ENCODE measurements around the gene PDE4A.

Gene PDE4A

DNA sequence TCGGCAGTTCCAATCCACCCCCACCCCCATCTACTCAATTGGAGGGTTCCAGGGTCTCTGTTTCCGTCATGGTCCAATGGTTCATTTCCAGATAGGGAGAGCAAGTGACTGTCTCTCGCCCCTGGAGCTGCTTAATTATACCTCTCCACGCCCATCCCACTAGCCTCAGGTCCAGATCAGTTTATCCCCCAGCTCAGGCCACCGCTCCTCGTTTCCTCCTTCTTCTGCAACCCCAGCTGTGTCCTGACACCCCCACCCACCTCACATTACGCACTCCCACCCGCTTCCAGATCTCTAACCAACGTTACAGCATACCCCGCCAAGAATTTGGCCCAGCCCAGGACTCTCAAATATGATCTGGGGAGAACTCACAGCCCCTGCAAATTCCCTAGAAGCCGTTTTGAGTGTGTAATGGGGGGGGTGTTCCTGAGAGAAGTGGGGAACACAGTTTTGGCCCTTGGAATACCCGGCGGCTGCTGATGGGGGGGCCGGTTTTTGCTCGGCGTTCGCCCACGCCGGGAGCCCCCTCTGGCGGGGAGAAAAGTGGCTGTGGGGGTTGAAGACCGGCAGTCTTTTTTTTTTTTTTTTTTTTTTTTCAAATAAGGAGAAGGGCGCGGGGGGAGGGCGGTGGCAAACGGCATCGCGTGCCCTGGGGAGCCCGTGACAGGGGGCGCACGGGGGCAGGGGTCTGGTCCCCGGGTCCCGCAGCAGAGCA lies 1.7 kb upstream of the PDE4A start:
- no peak for ATAC-seq
- TF ChIP-seq ZNF8 (CRISPR knock-in tag; IDR thresholded peaks at IDR 0.05), result no peak
- TF ChIP-seq CSDC2 (CRISPR knock-in tag; IDR thresholded peaks at IDR 0.05), result no peak
- no peak for TF ChIP-seq CSRNP3 (CRISPR knock-in tag; IDR thresholded peaks at IDR 0.05)
- TF ChIP-seq SNAI2 (CRISPR knock-in tag; IDR thresholded peaks at IDR 0.05), result no peak
- TF ChIP-seq ISL1 (CRISPR knock-in tag; IDR thresholded peaks at IDR 0.05), result no peak
- TF ChIP-seq ZNF70 (CRISPR knock-in tag; IDR thresholded peaks at IDR 0.05), result no peak
- TF ChIP-seq TOX (CRISPR knock-in tag; IDR thresholded peaks at IDR 0.05; ENCODE audit: borderline replicate concordance), result no peak
- no peak for TF ChIP-seq TSHZ2 (CRISPR knock-in tag; IDR thresholded peaks at IDR 0.05)
- TF ChIP-seq PPARA (CRISPR knock-in tag; IDR thresholded peaks at IDR 0.05; ENCODE audit: borderline replicate concordance), result no peak
- TF ChIP-seq, protein P1, sequence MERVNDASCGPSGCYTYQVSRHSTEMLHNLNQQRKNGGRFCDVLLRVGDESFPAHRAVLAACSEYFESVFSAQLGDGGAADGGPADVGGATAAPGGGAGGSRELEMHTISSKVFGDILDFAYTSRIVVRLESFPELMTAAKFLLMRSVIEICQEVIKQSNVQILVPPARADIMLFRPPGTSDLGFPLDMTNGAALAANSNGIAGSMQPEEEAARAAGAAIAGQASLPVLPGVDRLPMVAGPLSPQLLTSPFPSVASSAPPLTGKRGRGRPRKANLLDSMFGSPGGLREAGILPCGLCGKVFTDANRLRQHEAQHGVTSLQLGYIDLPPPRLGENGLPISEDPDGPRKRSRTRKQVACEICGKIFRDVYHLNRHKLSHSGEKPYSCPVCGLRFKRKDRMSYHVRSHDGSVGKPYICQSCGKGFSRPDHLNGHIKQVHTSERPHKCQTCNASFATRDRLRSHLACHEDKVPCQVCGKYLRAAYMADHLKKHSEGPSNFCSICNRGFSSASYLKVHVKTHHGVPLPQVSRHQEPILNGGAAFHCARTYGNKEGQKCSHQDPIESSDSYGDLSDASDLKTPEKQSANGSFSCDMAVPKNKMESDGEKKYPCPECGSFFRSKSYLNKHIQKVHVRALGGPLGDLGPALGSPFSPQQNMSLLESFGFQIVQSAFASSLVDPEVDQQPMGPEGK (CRISPR knock-in tag; IDR thresholded peaks at IDR 0.05; ENCODE audit: borderline replicate concordance), result no peak
- no peak for TF ChIP-seq CREB5 (CRISPR knock-in tag; IDR thresholded peaks at IDR 0.05; ENCODE audit: low read depth)
- TF ChIP-seq TCF4 (CRISPR knock-in tag; IDR thresholded peaks at IDR 0.05; ENCODE audit: borderline replicate concordance), result no peak
- TF ChIP-seq POU6F1 (CRISPR knock-in tag; IDR thresholded peaks at IDR 0.05; ENCODE audit: borderline replicate concordance, low read depth), result no peak
- no peak for TF ChIP-seq RARB (CRISPR knock-in tag; IDR thresholded peaks at IDR 0.05)
- no peak for TF ChIP-seq BACH2 (CRISPR knock-in tag; IDR thresholded peaks at IDR 0.05; ENCODE audit: borderline replicate concordance)
- TF ChIP-seq ARNTL (CRISPR knock-in tag; IDR thresholded peaks at IDR 0.05; ENCODE audit: borderline replicate concordance, low read depth), result no peak
- no peak for TF ChIP-seq GLIS3 (CRISPR knock-in tag; IDR thresholded peaks at IDR 0.05)
- no peak for TF ChIP-seq ZC3H10 (CRISPR knock-in tag; IDR thresholded peaks at IDR 0.05)
- TF ChIP-seq ZFP3 (CRISPR knock-in tag; IDR thresholded peaks at IDR 0.05), result no peak

DNA sequence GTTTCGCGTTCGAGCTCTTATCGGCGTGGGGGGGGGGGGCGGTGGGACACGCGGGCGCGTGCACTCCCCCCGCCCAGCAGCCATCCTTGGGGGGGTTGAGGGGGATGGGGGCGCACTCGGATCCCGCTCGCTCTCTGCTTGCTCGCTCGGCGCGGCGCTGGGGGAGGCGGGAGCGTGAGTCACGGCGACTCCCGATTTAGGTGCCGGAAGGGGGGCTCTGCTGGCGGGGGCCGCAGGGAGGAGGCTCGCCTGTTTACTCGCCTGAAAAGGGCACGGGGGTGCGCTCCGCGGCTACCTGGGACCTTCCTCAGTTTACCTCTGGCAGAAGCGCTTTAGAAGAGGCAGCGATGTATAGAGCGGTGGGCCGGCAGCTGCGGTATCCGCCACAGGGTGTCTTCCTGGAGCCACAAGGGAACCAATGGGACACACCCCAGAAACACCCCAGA lies 1.1 kb upstream of the PDE4A start:
- no peak for TF ChIP-seq SNAI2 (CRISPR knock-in tag; IDR thresholded peaks at IDR 0.05)
- no peak for ATAC-seq

DNA sequence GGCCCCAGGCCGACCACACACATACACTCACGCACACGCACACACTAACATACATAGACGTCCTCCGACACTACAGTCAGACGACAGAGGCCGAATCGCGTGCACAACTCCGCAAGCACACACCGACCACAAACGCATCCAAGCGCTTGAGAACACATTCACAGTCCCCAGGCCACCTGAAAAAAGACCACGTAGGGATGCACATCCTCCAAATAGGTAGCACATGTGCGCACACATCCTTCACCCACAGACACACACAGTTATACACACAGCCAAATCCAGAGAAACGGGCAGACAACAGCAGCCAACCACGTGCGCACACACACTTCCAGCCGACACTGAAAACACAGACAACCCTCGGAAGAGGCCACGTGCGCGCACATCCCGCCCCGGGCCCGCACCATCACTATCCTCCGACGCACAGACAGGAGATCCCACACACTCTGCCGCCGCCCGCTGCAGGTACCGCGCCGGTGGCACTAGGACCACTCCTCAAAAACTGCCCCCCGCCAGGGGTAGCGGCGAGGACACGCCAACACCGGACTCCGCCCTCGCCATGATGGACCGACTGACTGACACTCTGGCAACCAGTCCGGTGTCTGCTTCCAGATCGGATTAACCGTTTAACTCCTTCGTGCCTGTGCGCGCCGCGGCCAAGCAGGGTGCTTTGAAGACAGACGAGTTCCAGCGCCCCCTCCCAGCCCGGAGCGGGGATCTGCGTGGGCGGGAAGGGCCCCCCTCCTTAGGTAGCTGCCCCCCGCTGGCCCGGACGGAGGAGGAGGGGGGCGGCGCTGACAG lies 493 bp upstream of the PDE4A start:
- peak; percentile 7; the same call in 1 of the 3 replicates for ATAC-seq
- no peak for TF ChIP-seq GLIS3 (CRISPR knock-in tag; IDR thresholded peaks at IDR 0.05)
- TF ChIP-seq ESRRG (CRISPR knock-in tag; IDR thresholded peaks at IDR 0.05), result no peak
- no peak for TF ChIP-seq TSHZ2 (CRISPR knock-in tag; IDR thresholded peaks at IDR 0.05)
- TF ChIP-seq PPARA (CRISPR knock-in tag; IDR thresholded peaks at IDR 0.05; ENCODE audit: borderline replicate concordance), result no peak
- no peak for TF ChIP-seq TCF4 (CRISPR knock-in tag; IDR thresholded peaks at IDR 0.05; ENCODE audit: borderline replicate concordance)
- no peak for TF ChIP-seq CREB5 (CRISPR knock-in tag; IDR thresholded peaks at IDR 0.05; ENCODE audit: low read depth)
- no peak for TF ChIP-seq OSR1 (CRISPR knock-in tag; IDR thresholded peaks at IDR 0.05)
- TF ChIP-seq ZNF565 (CRISPR knock-in tag; conservative IDR thresholded peaks at IDR 0.05; ENCODE audit: low read depth), result no peak
- no peak for TF ChIP-seq RARB (CRISPR knock-in tag; IDR thresholded peaks at IDR 0.05)
- TF ChIP-seq ZNF8 (CRISPR knock-in tag; IDR thresholded peaks at IDR 0.05), result no peak
- no peak for TF ChIP-seq ARNTL (CRISPR knock-in tag; IDR thresholded peaks at IDR 0.05; ENCODE audit: borderline replicate concordance, low read depth)
- no peak for TF ChIP-seq ISL1 (CRISPR knock-in tag; IDR thresholded peaks at IDR 0.05)
- TF ChIP-seq ZC3H10 (CRISPR knock-in tag; IDR thresholded peaks at IDR 0.05), result no peak
